ENCODE measurements around the gene OR51B6.

Gene OR51B6

DNA sequence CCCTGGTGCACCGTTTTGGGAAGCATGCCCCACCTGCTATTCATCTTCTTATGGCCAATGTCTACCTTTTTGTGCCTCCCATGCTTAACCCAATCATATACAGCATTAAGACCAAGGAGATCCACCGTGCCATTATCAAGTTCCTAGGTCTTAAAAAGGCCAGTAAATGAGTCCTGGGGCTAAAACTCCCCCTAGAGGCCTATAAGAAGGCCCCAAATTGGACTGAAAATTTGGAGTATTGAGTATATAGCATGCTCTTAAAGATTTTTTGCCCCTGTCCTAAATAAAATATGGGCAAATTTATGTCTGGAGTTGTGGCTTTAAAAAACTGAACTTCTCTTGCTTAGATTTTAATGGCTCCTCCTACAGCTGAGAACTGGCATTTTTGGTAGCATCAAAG lies 38.9 kb downstream of the OR51B6 start:
- H3K4me1 ChIP-seq (ENCODE audit: control insufficient read depth in 1 of 2, insufficient read depth in 1 of 2, low read depth in 1 of 2, low read length in 1 of 2): no peaks in the 10 kb centered on the region
- H3K9me3 ChIP-seq: no peaks in the 10 kb centered on the region
- H3K27ac ChIP-seq: no peak overlapping the region
- H3K36me3 ChIP-seq: no peaks in the 10 kb centered on the region
- no peaks in the 10 kb centered on the region for H3K27me3 ChIP-seq
- no peak overlapping the region for H3K4me3 ChIP-seq (ENCODE audit: low read depth in 1 of 2, low read length in 1 of 2)
- TF ChIP-seq, protein P1, sequence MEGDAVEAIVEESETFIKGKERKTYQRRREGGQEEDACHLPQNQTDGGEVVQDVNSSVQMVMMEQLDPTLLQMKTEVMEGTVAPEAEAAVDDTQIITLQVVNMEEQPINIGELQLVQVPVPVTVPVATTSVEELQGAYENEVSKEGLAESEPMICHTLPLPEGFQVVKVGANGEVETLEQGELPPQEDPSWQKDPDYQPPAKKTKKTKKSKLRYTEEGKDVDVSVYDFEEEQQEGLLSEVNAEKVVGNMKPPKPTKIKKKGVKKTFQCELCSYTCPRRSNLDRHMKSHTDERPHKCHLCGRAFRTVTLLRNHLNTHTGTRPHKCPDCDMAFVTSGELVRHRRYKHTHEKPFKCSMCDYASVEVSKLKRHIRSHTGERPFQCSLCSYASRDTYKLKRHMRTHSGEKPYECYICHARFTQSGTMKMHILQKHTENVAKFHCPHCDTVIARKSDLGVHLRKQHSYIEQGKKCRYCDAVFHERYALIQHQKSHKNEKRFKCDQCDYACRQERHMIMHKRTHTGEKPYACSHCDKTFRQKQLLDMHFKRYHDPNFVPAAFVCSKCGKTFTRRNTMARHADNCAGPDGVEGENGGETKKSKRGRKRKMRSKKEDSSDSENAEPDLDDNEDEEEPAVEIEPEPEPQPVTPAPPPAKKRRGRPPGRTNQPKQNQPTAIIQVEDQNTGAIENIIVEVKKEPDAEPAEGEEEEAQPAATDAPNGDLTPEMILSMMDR (IDR thresholded peaks at IDR 0.05): no peak

DNA sequence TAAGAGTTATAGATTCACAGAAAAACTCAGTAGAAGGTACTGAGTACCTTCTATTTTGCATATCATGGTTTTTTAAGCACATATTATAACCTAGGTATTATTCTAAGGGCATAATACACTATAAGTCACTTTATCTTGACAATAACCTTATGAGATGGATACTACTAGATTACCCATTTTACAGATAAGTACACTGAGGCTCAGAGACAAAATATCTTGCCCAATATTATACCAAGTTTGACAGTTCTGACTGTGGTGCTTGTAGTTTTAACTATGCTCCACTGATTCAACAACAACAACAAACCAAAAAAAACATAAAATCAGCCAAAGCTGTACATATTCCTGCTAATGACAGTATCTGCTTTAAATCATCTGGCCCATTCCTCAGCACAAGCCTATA lies 42.8 kb downstream of the OR51B6 start:
- TF ChIP-seq, protein P1 (IDR thresholded peaks at IDR 0.05): no peak
- no peak overlapping the region for H3K4me3 ChIP-seq (ENCODE audit: low read depth in 1 of 2, low read length in 1 of 2)
- H3K36me3 ChIP-seq: no peaks in the 10 kb centered on the region
- no peaks in the 10 kb centered on the region for H3K9me3 ChIP-seq
- no peak overlapping the region for H3K27ac ChIP-seq
- H3K4me1 ChIP-seq (ENCODE audit: control insufficient read depth in 1 of 2, insufficient read depth in 1 of 2, low read depth in 1 of 2, low read length in 1 of 2): no peaks in the 10 kb centered on the region
- no peaks in the 10 kb centered on the region for H3K27me3 ChIP-seq

DNA sequence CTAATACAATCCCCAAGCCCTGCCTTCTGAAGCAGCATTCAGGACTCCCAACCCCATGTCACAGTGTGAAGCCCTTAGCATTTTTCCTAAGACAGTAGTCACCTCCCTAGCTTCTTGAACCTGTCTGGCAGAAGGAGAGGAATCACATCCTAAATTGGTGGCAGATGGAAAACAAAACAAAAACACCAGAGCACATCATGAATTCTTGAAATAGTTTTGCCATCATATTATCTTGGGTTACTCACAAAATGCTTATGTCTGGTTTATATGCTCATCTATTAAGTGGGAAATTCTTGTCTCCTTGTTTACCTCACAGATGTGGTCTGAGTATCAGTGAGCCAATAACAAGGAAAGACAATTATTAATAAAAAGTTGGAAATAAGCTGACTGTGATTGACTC lies 47.6 kb downstream of the OR51B6 start:
- no peaks in the 10 kb centered on the region for H3K27me3 ChIP-seq
- H3K27ac ChIP-seq: no peak overlapping the region
- no peaks in the 10 kb centered on the region for H3K4me1 ChIP-seq (ENCODE audit: control insufficient read depth in 1 of 2, insufficient read depth in 1 of 2, low read depth in 1 of 2, low read length in 1 of 2)
- no peaks in the 10 kb centered on the region for H3K36me3 ChIP-seq
- TF ChIP-seq, protein P1 (IDR thresholded peaks at IDR 0.05): no peak
- no peaks in the 10 kb centered on the region for H3K9me3 ChIP-seq
- H3K4me3 ChIP-seq (ENCODE audit: low read depth in 1 of 2, low read length in 1 of 2): no peak overlapping the region

Data from neutrophil (primary cell).